Uterus (tissue), 4 donors: ENCODE data around the gene PEMT. TPM values are rescaled to one million over a fixed set of nuclear protein-coding genes. Genes with fewer than 3 reads are reported as not detected.

Experiments
- DNase-seq, 2 donors: peaks; one replicate each; pipeline ENCODE4 v3.0.0-alpha.2; 2019 to 2020
- H3K27ac ChIP-seq, 2 donors: fragments of 200-600 bp; sonication (generic); 1 replicate in 1 of 2; 2 replicates in 1 of 2; pipeline ENCODE4 v1.5.1; 2016 to 2018
- H3K27me3 ChIP-seq, 2 donors: fragments of 200-600 bp; sonication (generic); one replicate each; pipeline ENCODE4 v1.5.1; 2018 to 2019; ENCODE audit warnings: control low read depth in 1 of 2
- H3K36me3 ChIP-seq, 2 donors: fragments of 200-600 bp; sonication (generic); one replicate each; pipeline ENCODE4 v1.5.1; 2019; ENCODE audit warnings: control low read depth in 1 of 2
- H3K4me1 ChIP-seq, 2 donors: fragments of 200-600 bp; sonication (generic); one replicate each; pipeline ENCODE4 v1.5.1; 2018 to 2019; ENCODE audit warnings: control low read depth in 1 of 2
- H3K4me3 ChIP-seq, 2 donors: fragments of 200-600 bp; sonication (generic); 1 replicate in 1 of 2; 2 replicates in 1 of 2; pipeline ENCODE4 v1.5.1; 2018 to 2019; ENCODE audit warnings: mild to moderate bottlenecking in 1 of 2
- H3K9me3 ChIP-seq, 2 donors: fragments of 200-600 bp; sonication (generic); one replicate each; pipeline ENCODE4 v1.5.1; 2019; ENCODE audit warnings: control low read depth in 1 of 2
- POLR2A ChIP-seq, 2 donors: fragments of 450-650 bp; IDR thresholded peaks; one replicate each; pipeline ENCODE4 v1.6.1; 2016; ENCODE audit warnings: antibody characterized with exemption in 2 of 2, mild to moderate bottlenecking in 1 of 2, moderate library complexity in 1 of 2
- intact Hi-C: fragments of 100-400 bp; cut with DNase I; formaldehyde crosslinking; loops from one replicate; pipeline ENCODE4 v1.15.1; 2023; ENCODE audit warnings: low total_unique reads
- total RNA-seq, 4 donors: library from RNA; depleted of rRNA in 3 of 4; stranded (reverse); fragments of >200 nt in 3 of 4; gene quantifications; one replicate each; pipeline versions ENCODE4 v1.1.0 to v1.2.4, GENCODE V29; 2014 to 2023
- TF ChIP-seq, protein P1 (sequence below), 4 experiments: fragments of 200-600 bp in 2 of 4; fragments of 450-650 bp in 2 of 4; sonication (generic) in 2 of 4; IDR thresholded peaks; one replicate each; pipeline ENCODE4 v1.5.1; 2016 to 2019; ENCODE audit warnings: antibody characterized with exemption in 4 of 4, mild to moderate bottlenecking in 2 of 4, moderate library complexity in 1 of 4
- donor health status: DM: yes; HTN: yes; CAD: no.

Gene PEMT
- total RNA-seq, 4 donors from 2014 or later: 26.3 to 61.7 (median 32.2) TPM

- Histone ChIP-seq H3K9me3 (no peaks in the 10 kb centered on the region), H3K4me1 (no peaks in the 10 kb centered on the region), H3K36me3 (no peaks in the 10 kb centered on the region), H3K4me3 (no peak overlapping the region), H3K27ac (no peak overlapping the region), H3K27me3 (no peaks in the 10 kb centered on the region)
- intact Hi-C loops: no loop called here
- no peak for DNase-seq
- TF ChIP-seq, protein P1, sequence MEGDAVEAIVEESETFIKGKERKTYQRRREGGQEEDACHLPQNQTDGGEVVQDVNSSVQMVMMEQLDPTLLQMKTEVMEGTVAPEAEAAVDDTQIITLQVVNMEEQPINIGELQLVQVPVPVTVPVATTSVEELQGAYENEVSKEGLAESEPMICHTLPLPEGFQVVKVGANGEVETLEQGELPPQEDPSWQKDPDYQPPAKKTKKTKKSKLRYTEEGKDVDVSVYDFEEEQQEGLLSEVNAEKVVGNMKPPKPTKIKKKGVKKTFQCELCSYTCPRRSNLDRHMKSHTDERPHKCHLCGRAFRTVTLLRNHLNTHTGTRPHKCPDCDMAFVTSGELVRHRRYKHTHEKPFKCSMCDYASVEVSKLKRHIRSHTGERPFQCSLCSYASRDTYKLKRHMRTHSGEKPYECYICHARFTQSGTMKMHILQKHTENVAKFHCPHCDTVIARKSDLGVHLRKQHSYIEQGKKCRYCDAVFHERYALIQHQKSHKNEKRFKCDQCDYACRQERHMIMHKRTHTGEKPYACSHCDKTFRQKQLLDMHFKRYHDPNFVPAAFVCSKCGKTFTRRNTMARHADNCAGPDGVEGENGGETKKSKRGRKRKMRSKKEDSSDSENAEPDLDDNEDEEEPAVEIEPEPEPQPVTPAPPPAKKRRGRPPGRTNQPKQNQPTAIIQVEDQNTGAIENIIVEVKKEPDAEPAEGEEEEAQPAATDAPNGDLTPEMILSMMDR (IDR thresholded peaks at IDR 0.05): no peak
- TF ChIP-seq POLR2A (IDR thresholded peaks at IDR 0.05): no peak
Observed at GRCh38 chr17:17626151-17626805, 34.8 kb upstream of the PEMT start.

- H3K27ac ChIP-seq: no peak overlapping the region
- no peaks in the 10 kb centered on the region for H3K36me3 ChIP-seq
- intact Hi-C loops: no loop called here
- no peaks in the 10 kb centered on the region for H3K4me1 ChIP-seq
- H3K9me3 ChIP-seq: no peaks in the 10 kb centered on the region
- no peaks in the 10 kb centered on the region for H3K27me3 ChIP-seq
- no peak for DNase-seq
- H3K4me3 ChIP-seq: no peak overlapping the region
- TF ChIP-seq POLR2A (IDR thresholded peaks at IDR 0.05): no peak
- TF ChIP-seq, protein P1 (IDR thresholded peaks at IDR 0.05): no peak
Observed at GRCh38 chr17:17624741-17625140, 33.2 kb upstream of the PEMT start.

- intact Hi-C loops: no loop called here
- Histone ChIP-seq H3K4me1 (no peaks in the 10 kb centered on the region), H3K27me3 (no peaks in the 10 kb centered on the region), H3K4me3 (no peak overlapping the region), H3K9me3 (no peaks in the 10 kb centered on the region), H3K27ac (no peak overlapping the region), H3K36me3 (no peaks in the 10 kb centered on the region)
- no peak for DNase-seq
- TF ChIP-seq, protein P1 (IDR thresholded peaks at IDR 0.05): no peak
- TF ChIP-seq POLR2A (IDR thresholded peaks at IDR 0.05): no peak
Observed at GRCh38 chr17:17623904-17624303, 32.4 kb upstream of the PEMT start.

- intact Hi-C loops: no loop called here
- Histone ChIP-seq H3K27ac (no peak overlapping the region), H3K9me3 (no peaks in the 10 kb centered on the region), H3K4me1 (no peaks in the 10 kb centered on the region), H3K36me3 (no peaks in the 10 kb centered on the region), H3K27me3 (no peaks in the 10 kb centered on the region), H3K4me3 (no peak overlapping the region)
- TF ChIP-seq, protein P1 (IDR thresholded peaks at IDR 0.05): no peak
- TF ChIP-seq POLR2A (IDR thresholded peaks at IDR 0.05): no peak
- no peak for DNase-seq
Observed at GRCh38 chr17:17621254-17621653, 29.7 kb upstream of the PEMT start.

DNA sequence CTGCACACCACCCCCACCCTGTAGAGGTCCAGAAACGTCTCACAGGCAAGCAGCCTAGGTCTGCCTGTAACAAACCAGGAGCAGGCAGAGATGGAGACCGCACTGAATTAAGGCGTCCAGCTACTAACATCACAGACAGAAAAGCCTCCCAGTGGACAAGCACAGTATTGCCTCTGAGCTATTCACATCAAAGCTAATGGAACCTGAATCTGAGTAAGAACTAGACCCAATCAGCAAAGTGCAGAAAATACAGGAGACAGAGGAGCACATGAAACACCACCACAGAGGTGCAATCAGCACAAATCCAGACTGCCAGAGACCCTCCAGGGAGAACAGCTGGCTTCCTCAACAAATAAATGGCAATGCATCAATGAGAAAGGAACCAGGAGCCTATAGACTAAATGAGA, 22.2 kb upstream of the PEMT start:
- H3K36me3 ChIP-seq: no peaks in the 10 kb centered on the region
- no peaks in the 10 kb centered on the region for H3K27me3 ChIP-seq
- DNase-seq: peak; percentile 45 to 63
- no peak overlapping the region for H3K27ac ChIP-seq
- no peak overlapping the region for H3K4me3 ChIP-seq
- no peaks in the 10 kb centered on the region for H3K9me3 ChIP-seq
- H3K4me1 ChIP-seq: no peaks in the 10 kb centered on the region
- no peak for TF ChIP-seq POLR2A (IDR thresholded peaks at IDR 0.05)
- TF ChIP-seq, protein P1 (IDR thresholded peaks at IDR 0.05): peak; percentile 60 to 83 (median 73)
- intact Hi-C loops: no loop called here
